ENCODE data around the gene CDT1. TPM values are rescaled to one million over a fixed set of nuclear protein-coding genes. Genes with fewer than 3 reads are reported as not detected.

The CDT1 gene
- total RNA-seq, 4 donors from 2014 or later, result 2.9 to 14.7 (median 7.9) TPM

- no peak for DNase-seq (ENCODE audit: low spot score in 2 of 2)
- WGBS, 2 donors, result 71% methylated on average over 7 of the region's 9 CpGs; no CpG with 5 or more reads in 1 of the 2 donors
- intact Hi-C loops (cut with DNase I; ENCODE audit: low total_unique reads), result no loop called here
- H3K4me3 ChIP-seq (ENCODE audit: low read depth, poor library complexity, severe bottlenecking), result no peak overlapping the region
- no peak for TF ChIP-seq POLR2A (IDR thresholded peaks at IDR 0.05)
- no peak for TF ChIP-seq CTCF (IDR thresholded peaks at IDR 0.05)
These were observed 38.7 kb upstream of the CDT1 start for GRCh38 chr16:88764913-88765349.

GRCh38 chr16:88766975-88767374 is 36.6 kb upstream of the CDT1 start:
- intact Hi-C loops (cut with DNase I; ENCODE audit: low total_unique reads), result no loop called here
- no peak overlapping the region for H3K4me3 ChIP-seq (ENCODE audit: low read depth, poor library complexity, severe bottlenecking)
- no peak for TF ChIP-seq CTCF (IDR thresholded peaks at IDR 0.05)
- no peak for TF ChIP-seq POLR2A (IDR thresholded peaks at IDR 0.05)
- 76 to 78% methylated on average over 11 of the region's 11 CpGs for WGBS, 2 donors
- DNase-seq (ENCODE audit: low spot score in 2 of 2), result no peak

GRCh38 chr16:88767546-88768070 is 36.0 kb upstream of the CDT1 start:
- TF ChIP-seq POLR2A (IDR thresholded peaks at IDR 0.05) (no peak), CTCF (IDR thresholded peaks at IDR 0.05) (no peak)
- no peak overlapping the region for H3K4me3 ChIP-seq (ENCODE audit: low read depth, poor library complexity, severe bottlenecking)
- intact Hi-C loops (cut with DNase I; ENCODE audit: low total_unique reads), result no loop called here
- 67 to 97% methylated on average over 6 to 11 of the region's 12 CpGs for WGBS, 2 donors
- DNase-seq (ENCODE audit: low spot score in 2 of 2), result no peak

GRCh38 chr16:88768071-88768783 is 35.4 kb upstream of the CDT1 start:
- DNase-seq (ENCODE audit: low spot score in 2 of 2), result no peak
- no peak for TF ChIP-seq POLR2A (IDR thresholded peaks at IDR 0.05)
- no peak for TF ChIP-seq CTCF (IDR thresholded peaks at IDR 0.05)
- 41 to 51% methylated on average over 15 to 18 of the region's 24 CpGs for WGBS, 2 donors
- no peak overlapping the region for H3K4me3 ChIP-seq (ENCODE audit: low read depth, poor library complexity, severe bottlenecking)
- intact Hi-C loops (cut with DNase I; ENCODE audit: low total_unique reads), result no loop called here

- H3K4me3 ChIP-seq (ENCODE audit: low read depth, poor library complexity, severe bottlenecking), result no peak overlapping the region
- no peak for DNase-seq (ENCODE audit: low spot score in 2 of 2)
- intact Hi-C loops (cut with DNase I; ENCODE audit: low total_unique reads), result no loop called here
- TF ChIP-seq POLR2A (IDR thresholded peaks at IDR 0.05), result no peak
- TF ChIP-seq CTCF (IDR thresholded peaks at IDR 0.05), result no peak
- 24 to 40% methylated on average over 14 to 30 of the region's 30 CpGs for WGBS, 2 donors
These were observed 33.8 kb upstream of the CDT1 start for GRCh38 chr16:88769617-88770460.
